Measurements from ENCODE around the gene RBM19.

Gene RBM19

GRCh38 chr12:113882690-113883089 is 83.4 kb downstream of the RBM19 start:
- CTCF ChIA-PET = interaction anchor here (0.6 kb wide), 1 partner anchor 72 kb away, joined by 3 read pairs; no protein-coding TSS in a partner anchor
- TF ChIP-seq CTCF (conservative IDR thresholded peaks at IDR 0.05; ENCODE audit: low read depth) = no peak
- H3K27ac ChIP-seq = no peak overlapping the region
- no peak for DNase-seq (ENCODE audit: low spot score)
- POLR2A ChIA-PET (ENCODE audit: low non-redundant PET) = no interaction called here

GRCh38 chr12:113880988-113881962 is 84.8 kb downstream of the RBM19 start:
- no peak for TF ChIP-seq CTCF (conservative IDR thresholded peaks at IDR 0.05; ENCODE audit: low read depth)
- no peak overlapping the region for H3K27ac ChIP-seq
- POLR2A ChIA-PET (ENCODE audit: low non-redundant PET) = no interaction called here
- DNase-seq (ENCODE audit: low spot score) = no peak
- CTCF ChIA-PET = no interaction called here

GRCh38 chr12:113880326-113880725 is 85.8 kb downstream of the RBM19 start:
- TF ChIP-seq CTCF (conservative IDR thresholded peaks at IDR 0.05; ENCODE audit: low read depth) = no peak
- POLR2A ChIA-PET (ENCODE audit: low non-redundant PET) = no interaction called here
- CTCF ChIA-PET = no interaction called here
- DNase-seq (ENCODE audit: low spot score) = no peak
- H3K27ac ChIP-seq = no peak overlapping the region

- H3K27ac ChIP-seq = no peak overlapping the region
- DNase-seq (ENCODE audit: low spot score) = no peak
- POLR2A ChIA-PET (ENCODE audit: low non-redundant PET) = no interaction called here
These were observed 86.5 kb downstream of the RBM19 start for GRCh38 chr12:113879658-113880057.

GRCh38 chr12:113877607-113878006 is 88.5 kb downstream of the RBM19 start:
- DNase-seq (ENCODE audit: low spot score) = no peak
- CTCF ChIA-PET = no interaction called here
- H3K27ac ChIP-seq = no peak overlapping the region
- POLR2A ChIA-PET (ENCODE audit: low non-redundant PET) = no interaction called here
- no peak for TF ChIP-seq CTCF (conservative IDR thresholded peaks at IDR 0.05; ENCODE audit: low read depth)

More at GRCh38 chr12:113879658-113880057, 86.5 kb downstream of the RBM19 start:
- TF ChIP-seq CTCF (conservative IDR thresholded peaks at IDR 0.05; ENCODE audit: low read depth) = no peak
- CTCF ChIA-PET = no interaction called here

GRCh38 chr12:113876160-113876559 is 90.0 kb downstream of the RBM19 start:
- POLR2A ChIA-PET (ENCODE audit: low non-redundant PET) = no interaction called here
- no peak for TF ChIP-seq CTCF (conservative IDR thresholded peaks at IDR 0.05; ENCODE audit: low read depth)
- CTCF ChIA-PET = no interaction called here
- no peak for DNase-seq (ENCODE audit: low spot score)
- no peak overlapping the region for H3K27ac ChIP-seq
